OCI-LY3 (cell line): ENCODE measurements around the gene GTSE1.

Experiments
- H2AFZ ChIP-seq: fragments of 200-600, 300-600 bp; shearing (Covaris generic); 2 replicates; pipeline ENCODE4 v1.6.0; 2014; ENCODE audit warnings: antibody characterized with exemption, low read depth, low read length
- H3K27ac ChIP-seq: fragments of 200-600, 300-600 bp; sonication (generic); 2 replicates; pipeline ENCODE4 v1.5.1; 2014; ENCODE audit warnings: mild to moderate bottlenecking, low read length, moderate library complexity, mixed read lengths
- H3K27me3 ChIP-seq: fragments of 200-600, 300-600 bp; sonication (generic); 2 replicates; pipeline ENCODE4 v1.6.1; 2014; ENCODE audit warnings: low read depth, low read length, mixed read lengths
- H3K36me3 ChIP-seq: fragments of 200-600, 300-600 bp; sonication (generic); replicated peaks from 2 replicates; pipeline ENCODE3; 2014; ENCODE audit warnings: low read depth, low read length, mixed read lengths
- H3K4me1 ChIP-seq: fragments of 300-600, 200-600 bp; sonication (generic); 2 replicates; pipeline ENCODE4 v1.6.1; 2014; ENCODE audit warnings: low read length, mixed read lengths
- H3K4me2 ChIP-seq: fragments of 200-600, 300-600 bp; sonication (generic); 2 replicates; pipeline ENCODE4 v1.6.1; 2014; ENCODE audit warnings: low read length, mixed read lengths
- H3K4me3 ChIP-seq: fragments of 300-600, 200-600 bp; sonication (generic); 2 replicates; pipeline ENCODE4 v1.5.1; 2014; ENCODE audit warnings: antibody characterized with exemption, mild to moderate bottlenecking, low read length, moderate library complexity
- H3K79me2 ChIP-seq: fragments of 300-600, 200-600 bp; shearing (Covaris generic); 2 replicates; pipeline ENCODE4 v1.6.1; 2014; ENCODE audit warnings: mild to moderate bottlenecking, low read length, mixed read lengths
- H3K9ac ChIP-seq: fragments of 300-600, 200-600 bp; shearing (Covaris generic); 2 replicates; pipeline ENCODE4 v1.6.0; 2014; ENCODE audit warnings: mild to moderate bottlenecking, low read length, moderate library complexity
- H3K9me3 ChIP-seq: fragments of 200-600, 300-600 bp; shearing (Covaris generic); 2 replicates; pipeline ENCODE4 v1.6.1; 2014; ENCODE audit warnings: low read length, mixed read lengths; ENCODE audit not compliant: insufficient read depth
- H4K20me1 ChIP-seq: fragments of 200-600, 300-600 bp; sonication (generic); 2 replicates; pipeline ENCODE4 v1.6.1; 2016; ENCODE audit warnings: low read length, mixed read lengths; ENCODE audit not compliant: insufficient read depth
- EZH2phosphoT487 ChIP-seq: fragments of 200-600 bp; shearing (Covaris generic); IDR thresholded peaks from 2 replicates; pipeline ENCODE4 v1.6.1; 2018; ENCODE audit warnings: antibody characterized with exemption, mixed run types, low read depth
- TF ChIP-seq, protein P1 (sequence below): fragments of 200-600, 300-600 bp; sonication (generic); IDR thresholded peaks from 2 replicates; pipeline ENCODE4 v1.5.1; 2014; ENCODE audit warnings: antibody characterized with exemption, low read length, low read depth

The GTSE1 gene

GRCh38 chr22:46351131-46351735, 54.6 kb downstream of the GTSE1 start:
- Histone ChIP-seq H3K36me3 (peaks cover 75% of the 10 kb centered on the region), H2AFZ (no peak overlapping the region), H3K4me3 (no peak overlapping the region)

GRCh38 chr22:46351767-46352166, 55.1 kb downstream of the GTSE1 start:
- Histone ChIP-seq H3K27ac (no peak overlapping the region), H3K9ac (no peak overlapping the region), H4K20me1 (peaks cover 4% of the 10 kb centered on the region), H3K4me2 (no peak overlapping the region), H3K4me1 (peaks cover 10% of the 10 kb centered on the region), H3K9me3 (no peaks in the 10 kb centered on the region), H3K4me3 (no peak overlapping the region), H2AFZ (no peak overlapping the region), H3K79me2 (peaks cover 5% of the 10 kb centered on the region; the same call in 1 of the 2 replicates), H3K27me3 (no peaks in the 10 kb centered on the region), H3K36me3 (peaks cover 74% of the 10 kb centered on the region)
- TF ChIP-seq, protein P1, sequence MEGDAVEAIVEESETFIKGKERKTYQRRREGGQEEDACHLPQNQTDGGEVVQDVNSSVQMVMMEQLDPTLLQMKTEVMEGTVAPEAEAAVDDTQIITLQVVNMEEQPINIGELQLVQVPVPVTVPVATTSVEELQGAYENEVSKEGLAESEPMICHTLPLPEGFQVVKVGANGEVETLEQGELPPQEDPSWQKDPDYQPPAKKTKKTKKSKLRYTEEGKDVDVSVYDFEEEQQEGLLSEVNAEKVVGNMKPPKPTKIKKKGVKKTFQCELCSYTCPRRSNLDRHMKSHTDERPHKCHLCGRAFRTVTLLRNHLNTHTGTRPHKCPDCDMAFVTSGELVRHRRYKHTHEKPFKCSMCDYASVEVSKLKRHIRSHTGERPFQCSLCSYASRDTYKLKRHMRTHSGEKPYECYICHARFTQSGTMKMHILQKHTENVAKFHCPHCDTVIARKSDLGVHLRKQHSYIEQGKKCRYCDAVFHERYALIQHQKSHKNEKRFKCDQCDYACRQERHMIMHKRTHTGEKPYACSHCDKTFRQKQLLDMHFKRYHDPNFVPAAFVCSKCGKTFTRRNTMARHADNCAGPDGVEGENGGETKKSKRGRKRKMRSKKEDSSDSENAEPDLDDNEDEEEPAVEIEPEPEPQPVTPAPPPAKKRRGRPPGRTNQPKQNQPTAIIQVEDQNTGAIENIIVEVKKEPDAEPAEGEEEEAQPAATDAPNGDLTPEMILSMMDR = no peak
- TF ChIP-seq EZH2phosphoT487 = no peak

More at GRCh38 chr22:46351131-46351735, 54.6 kb downstream of the GTSE1 start:
- Histone ChIP-seq H3K79me2 (peaks cover 5% of the 10 kb centered on the region; the same call in 1 of the 2 replicates), H4K20me1 (peaks cover 4% of the 10 kb centered on the region), H3K4me2 (no peak overlapping the region), H3K9me3 (no peaks in the 10 kb centered on the region), H3K9ac (no peak overlapping the region), H3K27ac (no peak overlapping the region), H3K4me1 (peaks cover 10% of the 10 kb centered on the region), H3K27me3 (no peaks in the 10 kb centered on the region)
- TF ChIP-seq EZH2phosphoT487 = no peak
- TF ChIP-seq, protein P1 = no peak

- no peak overlapping the region for H3K27ac ChIP-seq
- H3K9me3 ChIP-seq = no peaks in the 10 kb centered on the region
- H3K4me1 ChIP-seq = peaks cover 10% of the 10 kb centered on the region
- H4K20me1 ChIP-seq = peaks cover 4% of the 10 kb centered on the region
- TF ChIP-seq, protein P1 = no peak
- TF ChIP-seq EZH2phosphoT487 = no peak
- no peak overlapping the region for H2AFZ ChIP-seq
- H3K4me3 ChIP-seq = no peak overlapping the region
- no peaks in the 10 kb centered on the region for H3K27me3 ChIP-seq
- H3K36me3 ChIP-seq = peaks cover 73% of the 10 kb centered on the region
- H3K9ac ChIP-seq = no peak overlapping the region
- H3K79me2 ChIP-seq = peaks cover 5% of the 10 kb centered on the region; the same call in 1 of the 2 replicates
- no peak overlapping the region for H3K4me2 ChIP-seq
Observed at GRCh38 chr22:46352276-46352675, 55.6 kb downstream of the GTSE1 start.

DNA sequence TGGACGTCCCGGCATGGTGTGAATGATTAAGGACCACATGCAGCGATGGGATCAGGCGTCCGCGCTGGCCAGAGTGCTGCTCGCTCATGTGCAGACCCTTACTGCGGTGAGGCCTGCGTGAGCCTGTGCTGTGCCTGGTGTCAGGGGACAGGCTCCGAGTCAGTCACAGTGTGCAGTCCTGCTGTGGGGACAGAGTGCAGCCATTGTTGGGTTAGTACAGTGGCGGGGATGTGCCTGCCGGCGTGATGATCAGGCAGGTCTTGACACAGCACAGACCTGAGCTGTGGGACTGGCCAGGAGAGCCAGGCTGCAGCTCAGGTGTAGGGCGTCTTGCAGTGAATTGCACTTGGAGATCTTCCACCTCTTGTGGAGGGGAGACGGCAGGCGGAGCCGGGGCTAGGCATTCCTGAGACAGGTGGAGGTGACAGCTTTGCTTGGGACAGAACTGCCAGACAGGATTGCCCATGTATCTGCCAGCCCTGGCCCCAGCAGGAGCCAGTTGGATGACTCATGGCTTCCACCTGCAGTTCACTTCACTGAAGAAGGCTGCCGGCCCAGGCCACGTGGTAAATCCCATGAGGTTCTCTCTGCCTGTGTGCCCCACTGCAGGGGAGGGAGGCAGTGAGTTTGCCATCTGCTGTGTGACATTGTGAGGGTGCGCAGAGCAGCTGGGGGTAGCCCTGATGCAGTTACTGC, 56.2 kb downstream of the GTSE1 start:
- no peaks in the 10 kb centered on the region for H3K27me3 ChIP-seq
- H3K4me2 ChIP-seq = no peak overlapping the region
- H3K9me3 ChIP-seq = no peaks in the 10 kb centered on the region
- TF ChIP-seq, protein P1 = no peak
- no peak for TF ChIP-seq EZH2phosphoT487
- H3K4me3 ChIP-seq = no peak overlapping the region
- peaks cover 4% of the 10 kb centered on the region for H4K20me1 ChIP-seq
- H3K9ac ChIP-seq = no peak overlapping the region
- H3K79me2 ChIP-seq = peaks cover 5% of the 10 kb centered on the region; the same call in 1 of the 2 replicates
- no peak overlapping the region for H3K27ac ChIP-seq
- H3K4me1 ChIP-seq = peaks cover 10% of the 10 kb centered on the region
- peaks cover 68% of the 10 kb centered on the region for H3K36me3 ChIP-seq
- no peak overlapping the region for H2AFZ ChIP-seq
